WI38 (cell line): ENCODE measurements around the gene PTK7.
"Not testable (repeated sequence)": the region's sequence is repeated elsewhere in the genome, so short reads cannot be mapped to it uniquely, and the experiment has no call there.

ENCODE experiments used
- H3K4me3 ChIP-seq: 2 replicates; pipeline ENCODE4 v1.5.1; 2011; ENCODE audit warnings: low read depth, mild to moderate bottlenecking, control low read depth, low read length
- TF ChIP-seq, protein P1 (sequence below): IDR thresholded peaks from 2 replicates; pipeline ENCODE4 v1.5.1; 2012; ENCODE audit warnings: low read depth, mild to moderate bottlenecking, control low read depth, low read length

The PTK7 gene

DNA sequence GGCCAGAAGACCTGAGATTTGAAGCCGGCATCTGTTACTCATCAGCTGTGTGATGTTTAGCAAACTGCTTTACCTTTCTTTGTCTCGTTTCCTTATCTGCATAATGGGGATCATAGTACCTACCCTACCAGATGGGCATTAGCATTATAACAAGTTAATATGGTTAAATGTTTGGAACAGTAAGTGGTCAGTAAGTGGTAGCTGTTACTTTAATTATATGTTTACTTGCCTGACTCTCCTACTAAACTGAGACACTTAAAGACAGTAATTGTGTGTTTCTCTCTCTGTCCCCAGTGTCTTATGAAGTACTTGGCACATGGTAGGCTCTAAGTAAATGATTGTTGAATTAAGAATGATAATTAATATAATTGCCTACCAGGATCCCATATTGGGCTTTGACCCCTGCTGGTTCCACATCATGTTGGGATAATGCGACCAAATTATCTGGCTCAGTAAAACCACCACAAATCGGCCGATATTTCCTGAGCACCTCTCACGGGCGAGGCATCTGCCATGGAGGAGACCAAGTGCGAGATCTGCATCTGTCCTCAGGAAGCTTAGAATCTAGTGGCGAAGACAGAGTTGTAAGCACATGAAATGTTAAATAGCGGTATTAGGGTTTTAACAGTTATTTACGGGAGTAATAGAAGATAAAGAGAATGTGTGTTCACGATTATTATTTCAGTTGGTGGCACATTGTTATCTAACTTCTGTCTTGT is 31.4 kb downstream of the PTK7 start:
- TF ChIP-seq, protein P1, sequence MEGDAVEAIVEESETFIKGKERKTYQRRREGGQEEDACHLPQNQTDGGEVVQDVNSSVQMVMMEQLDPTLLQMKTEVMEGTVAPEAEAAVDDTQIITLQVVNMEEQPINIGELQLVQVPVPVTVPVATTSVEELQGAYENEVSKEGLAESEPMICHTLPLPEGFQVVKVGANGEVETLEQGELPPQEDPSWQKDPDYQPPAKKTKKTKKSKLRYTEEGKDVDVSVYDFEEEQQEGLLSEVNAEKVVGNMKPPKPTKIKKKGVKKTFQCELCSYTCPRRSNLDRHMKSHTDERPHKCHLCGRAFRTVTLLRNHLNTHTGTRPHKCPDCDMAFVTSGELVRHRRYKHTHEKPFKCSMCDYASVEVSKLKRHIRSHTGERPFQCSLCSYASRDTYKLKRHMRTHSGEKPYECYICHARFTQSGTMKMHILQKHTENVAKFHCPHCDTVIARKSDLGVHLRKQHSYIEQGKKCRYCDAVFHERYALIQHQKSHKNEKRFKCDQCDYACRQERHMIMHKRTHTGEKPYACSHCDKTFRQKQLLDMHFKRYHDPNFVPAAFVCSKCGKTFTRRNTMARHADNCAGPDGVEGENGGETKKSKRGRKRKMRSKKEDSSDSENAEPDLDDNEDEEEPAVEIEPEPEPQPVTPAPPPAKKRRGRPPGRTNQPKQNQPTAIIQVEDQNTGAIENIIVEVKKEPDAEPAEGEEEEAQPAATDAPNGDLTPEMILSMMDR: no peak

DNA sequence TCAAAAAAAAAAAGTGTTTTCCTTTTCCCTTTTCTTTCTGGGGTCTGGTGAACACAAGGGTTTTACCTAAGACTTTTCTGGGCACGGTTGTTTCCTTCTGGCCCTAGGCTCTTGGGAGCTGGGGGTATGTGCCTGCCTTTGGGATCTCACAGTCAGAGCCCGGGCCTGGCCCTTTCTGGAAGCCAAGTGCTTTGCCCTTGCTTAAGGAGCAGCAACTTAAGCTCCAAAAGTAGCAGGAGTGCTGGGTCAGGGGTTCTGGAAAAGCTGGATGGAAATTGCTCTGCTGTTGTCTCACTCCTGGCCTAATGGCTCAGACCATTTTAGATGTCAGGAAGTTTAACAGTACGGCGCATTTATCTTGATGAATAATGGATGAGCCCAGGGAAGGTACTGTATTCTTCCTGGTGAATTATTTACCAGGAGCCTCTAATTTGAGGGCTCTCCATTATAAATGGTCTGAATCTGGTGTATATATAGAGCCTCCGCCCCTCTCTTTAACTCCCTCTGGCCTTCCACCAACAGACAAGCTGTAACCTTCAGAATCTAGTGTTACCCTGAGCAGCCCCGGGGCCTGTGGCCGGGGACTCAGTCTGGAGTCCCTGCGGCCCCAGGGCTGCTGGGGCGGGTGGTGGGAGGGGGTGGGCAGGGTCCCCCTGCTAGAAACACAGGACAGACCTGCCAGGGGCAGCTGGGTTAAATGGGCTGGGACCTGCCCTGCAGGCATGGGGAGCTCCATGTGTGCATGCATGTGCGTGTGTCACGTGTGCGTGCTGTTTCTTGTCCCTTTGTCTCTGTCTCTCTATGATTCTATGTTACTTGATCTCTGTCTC is 37.5 kb downstream of the PTK7 start:
- no peak overlapping the region for H3K4me3 ChIP-seq
- TF ChIP-seq, protein P1: no peak

More for the DNA sequence above, 31.4 kb downstream of the PTK7 start:
- no peak overlapping the region for H3K4me3 ChIP-seq

DNA sequence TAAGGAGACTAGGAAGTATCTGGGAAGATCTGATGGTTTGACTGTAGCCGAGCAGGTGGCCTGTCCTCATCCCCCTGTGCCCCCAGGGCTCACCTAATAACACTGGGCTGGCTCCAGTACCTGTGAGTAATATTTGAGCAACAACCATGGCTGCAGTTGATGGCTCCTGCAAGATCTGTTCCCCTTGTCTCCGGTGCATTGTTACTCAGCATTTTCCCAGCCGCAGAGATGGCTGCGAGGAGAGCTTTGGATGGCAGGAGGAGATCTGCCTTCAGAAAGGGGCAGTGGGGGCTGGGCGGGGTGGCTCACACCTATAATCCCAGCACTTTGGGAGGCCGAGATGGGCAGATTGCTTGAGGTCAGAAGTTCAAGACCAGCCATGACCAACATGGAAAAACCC is 39.3 kb downstream of the PTK7 start:
- no peak overlapping the region for H3K4me3 ChIP-seq
- TF ChIP-seq, protein P1: no peak

DNA sequence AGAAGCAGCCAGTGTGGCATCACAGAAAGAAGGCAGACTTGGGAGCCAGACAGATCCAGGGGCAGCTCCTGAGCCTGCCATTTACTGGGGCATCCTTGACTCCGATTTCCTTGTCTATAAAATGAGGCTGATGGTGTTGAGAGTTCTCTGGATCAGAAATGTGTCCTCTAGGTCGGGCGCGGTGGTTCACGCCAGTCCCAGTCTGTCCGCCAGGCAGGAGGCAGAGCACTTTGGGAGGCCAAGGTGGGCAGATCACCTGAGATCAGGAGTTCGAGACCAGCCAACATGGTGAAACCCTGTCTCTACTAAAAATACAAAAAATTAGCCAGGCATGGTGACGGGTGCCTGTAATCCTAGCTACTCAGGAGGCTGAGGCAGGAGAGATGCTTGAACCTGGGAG is 41.4 kb downstream of the PTK7 start:
- not testable (repeated sequence) for H3K4me3 ChIP-seq

DNA sequence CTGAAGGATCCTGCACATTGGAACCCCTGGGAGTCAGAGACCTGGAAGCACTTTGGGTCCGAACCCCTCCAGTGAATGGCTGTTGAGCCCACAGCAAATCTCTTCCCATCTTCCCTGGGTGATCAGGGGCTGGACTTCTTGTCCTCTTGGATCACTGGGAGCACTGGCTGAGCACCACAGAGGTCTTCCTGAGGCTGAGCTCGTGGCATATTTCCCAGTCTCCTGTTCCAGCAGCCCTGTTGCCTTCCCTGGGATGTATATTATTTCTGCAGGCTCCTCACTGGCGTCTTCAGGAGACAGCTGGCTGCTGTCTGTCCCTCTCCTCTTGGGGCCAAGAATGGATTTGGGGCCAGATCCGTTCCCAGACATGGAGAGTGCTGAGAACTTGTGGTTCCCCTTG is 43.4 kb downstream of the PTK7 start:
- TF ChIP-seq, protein P1: no peak
- H3K4me3 ChIP-seq: no peak overlapping the region

DNA sequence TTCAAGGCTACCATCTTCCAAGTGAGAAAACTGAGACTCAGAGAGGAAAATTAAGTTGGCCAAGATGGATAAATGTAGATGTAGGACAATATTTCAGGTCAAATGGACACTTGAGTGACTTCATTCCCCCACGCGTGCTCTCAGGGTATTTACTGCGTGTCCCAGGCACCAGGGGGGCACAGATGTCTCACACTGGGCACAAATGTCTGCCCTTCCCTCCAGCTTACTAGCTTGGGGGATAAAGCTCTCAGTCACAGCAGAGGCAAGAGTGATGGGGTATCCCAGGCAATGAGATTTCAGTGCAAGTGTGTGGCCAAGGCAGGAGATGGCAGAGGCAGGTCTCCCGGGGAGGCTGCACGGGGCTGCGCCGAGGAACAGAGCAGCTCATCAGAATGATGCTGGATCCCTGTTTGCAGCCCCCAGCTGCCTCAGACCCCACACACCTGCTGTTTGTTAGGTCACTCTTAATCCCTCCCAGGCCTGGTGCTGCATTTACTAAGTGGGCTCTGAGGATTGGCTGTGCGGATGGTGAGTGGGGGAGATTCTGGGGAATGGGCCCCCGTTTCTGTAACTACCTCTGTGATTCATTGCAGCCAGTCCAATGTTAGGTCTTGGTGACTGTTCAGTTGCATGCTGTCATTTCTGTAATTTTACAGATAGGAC is 44.1 kb downstream of the PTK7 start:
- TF ChIP-seq, protein P1: no peak
- no peak overlapping the region for H3K4me3 ChIP-seq

DNA sequence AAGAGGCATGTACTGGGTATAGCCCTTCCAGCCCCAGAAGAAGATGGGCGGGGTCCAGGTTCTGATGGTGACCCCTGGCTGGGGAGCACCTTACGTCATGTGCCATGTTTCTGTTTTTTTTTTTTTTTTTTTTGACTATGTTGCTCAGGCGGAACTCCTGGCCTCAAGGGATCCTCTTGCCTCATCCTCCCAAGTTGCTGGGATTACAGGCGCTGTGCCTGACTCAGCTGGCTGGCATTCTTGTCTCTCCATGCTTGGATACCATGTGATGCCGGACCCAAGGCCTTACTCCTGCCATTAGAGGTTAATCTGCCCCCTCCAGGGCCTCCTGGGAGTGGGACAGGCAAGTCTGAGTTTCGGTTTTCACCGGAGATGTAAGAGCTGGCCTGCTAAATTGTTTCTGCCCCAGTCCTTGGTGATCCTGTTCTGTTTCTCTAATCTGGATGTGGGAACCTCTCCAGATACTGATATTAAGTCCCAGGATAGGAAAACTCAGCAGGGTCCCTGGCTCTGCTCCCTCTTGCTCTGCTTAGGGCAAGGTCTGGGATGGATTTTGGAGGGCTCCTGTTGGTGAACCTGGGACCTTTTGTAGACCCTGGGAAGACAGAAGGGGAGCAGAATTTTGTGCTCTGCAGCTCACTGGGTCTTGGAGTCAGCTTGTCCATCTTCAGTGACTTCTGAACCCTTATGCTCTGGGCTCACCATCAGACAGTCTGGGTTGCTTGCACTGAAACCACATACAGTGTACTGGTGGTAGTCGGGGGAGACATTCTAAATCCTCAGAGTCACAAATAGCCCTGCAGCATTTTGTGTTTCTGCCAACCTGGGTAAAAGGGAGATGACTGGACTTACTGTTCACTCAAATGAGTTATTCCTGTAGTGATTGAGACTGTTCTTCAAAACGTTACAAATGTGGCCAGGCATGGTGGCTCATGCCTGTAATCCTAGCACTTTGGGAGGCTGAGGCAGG is 45.1 kb downstream of the PTK7 start:
- H3K4me3 ChIP-seq: peak overlapping the region; percentile 45
- TF ChIP-seq, protein P1: no peak
